A204.1 (cell line): ENCODE data around the gene FHIP1B.

Source experiments
- FAIRE-seq: peaks from 2 replicates; lab custom pipeline; 2012; peaks lifted over from hg19 to GRCh38; lab: Jason Lieb, UNC

Gene FHIP1B

GRCh38 chr11:6199174-6199810, 35.1 kb downstream of the FHIP1B start, which contains the start of gene OR52W1:
OR52W1 (plus strand) TSS chr11:6199224; CDS start chr11:6199224, 0 bp downstream.
- no peak for FAIRE-seq

- no peak for FAIRE-seq
These were observed 36.8 kb downstream of the FHIP1B start for GRCh38 chr11:6197466-6198200.

GRCh38 chr11:6196396-6196795, 38.0 kb downstream of the FHIP1B start:
- no peak for FAIRE-seq

- FAIRE-seq: no peak
These were observed 40.3 kb downstream of the FHIP1B start for GRCh38 chr11:6194065-6194581.

DNA sequence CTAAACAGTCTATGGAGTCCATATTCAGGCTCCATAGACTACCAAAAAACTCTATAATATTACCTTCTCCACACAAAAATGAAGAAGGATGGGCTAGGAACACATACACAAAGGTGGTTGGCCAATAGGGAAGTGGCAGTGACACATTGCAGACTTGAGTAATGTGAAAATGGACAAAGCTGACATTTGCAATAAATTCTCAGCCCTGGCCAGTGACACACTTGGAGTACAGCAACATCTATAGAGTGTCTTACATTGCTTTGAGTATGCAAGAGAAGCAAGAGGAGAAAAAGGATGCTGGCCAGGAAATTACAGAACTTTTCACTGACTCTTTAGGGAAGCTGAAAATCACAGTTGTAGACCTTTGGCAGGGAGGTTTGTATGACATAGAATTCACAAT, 42.7 kb downstream of the FHIP1B start:
- no peak for FAIRE-seq

- FAIRE-seq: no peak
These were observed 59.0 kb downstream of the FHIP1B start for GRCh38 chr11:6175440-6175839.

DNA sequence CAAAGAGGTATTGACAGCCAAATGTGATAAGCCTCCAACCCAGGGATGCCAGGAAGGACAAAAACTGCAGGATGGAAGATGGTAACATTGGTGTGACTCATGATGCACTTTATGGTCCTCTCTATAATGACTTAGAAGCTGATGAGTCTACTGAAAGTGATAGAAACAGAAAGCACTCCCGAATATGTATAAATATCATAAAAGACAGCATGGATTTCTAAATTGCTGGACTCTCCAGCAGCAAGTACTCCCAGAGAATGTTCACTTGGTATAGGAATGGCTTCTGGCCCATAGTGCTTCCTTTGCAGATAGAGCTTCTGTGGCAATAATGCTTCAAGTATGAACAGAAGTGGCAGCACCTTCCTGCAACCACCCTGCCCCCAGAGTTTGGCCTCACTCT, 64.2 kb downstream of the FHIP1B start, which contains the start of gene OR52B2:
OR52B2 (minus strand) TSS at position 101 of the 400 bp plus-strand sequence; CDS start at position 101, 0 bp downstream.
- no peak for FAIRE-seq
